WI38 (cell line): ENCODE measurements around the gene PDIK1L.
A peak's percentile ranks its signal among the peaks of the same experiment; 100 is the strongest.

Source experiments
- H3K4me3 ChIP-seq: 2 replicates; pipeline ENCODE4 v1.5.1; 2011; ENCODE audit warnings: low read depth, mild to moderate bottlenecking, control low read depth, low read length
- CTCF ChIP-seq: IDR thresholded peaks from 2 replicates; pipeline ENCODE4 v1.5.1; 2012; ENCODE audit warnings: low read depth, mild to moderate bottlenecking, control low read depth, low read length

The PDIK1L gene

DNA sequence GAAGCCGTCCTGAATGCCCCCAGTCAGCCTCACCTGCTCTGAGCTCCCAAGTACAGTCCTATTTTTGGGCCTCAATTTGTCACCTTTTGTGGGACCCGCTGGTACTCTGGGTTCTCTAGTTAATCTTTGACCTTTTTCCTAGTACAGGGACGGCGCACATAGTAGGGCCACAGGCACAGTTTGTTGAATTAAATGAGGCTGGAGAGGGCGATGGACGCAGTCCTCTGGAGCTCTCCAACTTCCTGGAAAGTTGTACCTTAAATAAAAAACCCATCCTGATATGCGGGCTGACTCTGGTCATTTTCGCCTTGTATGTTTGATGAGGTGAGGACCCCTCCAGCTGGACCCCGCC, 52.0 kb downstream of the PDIK1L start:
- no peak overlapping the region for H3K4me3 ChIP-seq
- TF ChIP-seq CTCF = no peak

DNA sequence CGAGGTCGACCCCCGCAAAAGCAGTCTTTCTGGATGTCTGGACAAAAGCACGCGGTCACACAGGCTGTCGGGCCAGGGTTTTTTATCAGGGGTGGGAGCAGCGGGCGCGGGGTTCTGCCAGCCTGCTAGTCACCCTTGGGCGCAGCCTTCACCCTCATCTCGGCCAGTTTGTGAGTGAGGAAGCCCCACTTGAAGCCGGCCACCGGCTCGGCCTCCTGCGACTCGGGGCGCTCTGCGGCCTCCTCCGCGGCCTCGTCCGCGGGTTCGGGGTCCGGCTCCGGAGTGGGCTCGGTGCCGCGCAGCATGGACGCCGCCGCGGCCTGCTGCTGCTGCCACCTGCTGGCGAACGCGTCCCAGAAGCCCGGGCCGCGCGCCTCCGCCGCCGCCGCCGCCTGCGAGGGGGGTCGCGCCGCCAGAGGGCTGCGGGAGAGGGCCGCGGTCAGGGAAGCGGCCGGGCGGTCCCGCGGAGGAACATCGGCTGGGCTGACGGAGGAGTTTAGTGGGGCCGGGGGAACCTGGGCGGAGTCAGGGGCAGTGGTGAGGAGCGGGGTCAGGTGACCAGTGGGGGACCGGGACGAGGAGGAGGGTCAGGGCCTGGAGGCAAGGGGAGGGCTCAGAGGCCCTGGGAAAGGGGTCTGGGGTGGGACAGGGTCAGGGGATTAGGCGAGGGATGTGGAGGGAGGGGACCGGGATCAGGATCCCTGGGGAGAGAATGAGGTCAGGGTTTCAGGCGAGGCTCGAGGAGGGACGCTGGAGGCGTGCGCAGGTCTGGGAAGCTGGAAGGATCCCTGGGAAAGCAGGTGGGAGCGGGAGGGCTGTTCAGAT, 52.6 kb downstream of the PDIK1L start:
- 0 out of 2 replicates have a peak, but pooled peaks have one; percentile 7 for TF ChIP-seq CTCF
- no peak overlapping the region for H3K4me3 ChIP-seq

- no peak overlapping the region for H3K4me3 ChIP-seq
Observed at GRCh38 chr1:26164861-26165842, 53.5 kb downstream of the PDIK1L start.

GRCh38 chr1:26166719-26167281, 55.2 kb downstream of the PDIK1L start:
- H3K4me3 ChIP-seq = no peak overlapping the region
- TF ChIP-seq CTCF = no peak

More at GRCh38 chr1:26164861-26165842, 53.5 kb downstream of the PDIK1L start:
- TF ChIP-seq CTCF = no peak

DNA sequence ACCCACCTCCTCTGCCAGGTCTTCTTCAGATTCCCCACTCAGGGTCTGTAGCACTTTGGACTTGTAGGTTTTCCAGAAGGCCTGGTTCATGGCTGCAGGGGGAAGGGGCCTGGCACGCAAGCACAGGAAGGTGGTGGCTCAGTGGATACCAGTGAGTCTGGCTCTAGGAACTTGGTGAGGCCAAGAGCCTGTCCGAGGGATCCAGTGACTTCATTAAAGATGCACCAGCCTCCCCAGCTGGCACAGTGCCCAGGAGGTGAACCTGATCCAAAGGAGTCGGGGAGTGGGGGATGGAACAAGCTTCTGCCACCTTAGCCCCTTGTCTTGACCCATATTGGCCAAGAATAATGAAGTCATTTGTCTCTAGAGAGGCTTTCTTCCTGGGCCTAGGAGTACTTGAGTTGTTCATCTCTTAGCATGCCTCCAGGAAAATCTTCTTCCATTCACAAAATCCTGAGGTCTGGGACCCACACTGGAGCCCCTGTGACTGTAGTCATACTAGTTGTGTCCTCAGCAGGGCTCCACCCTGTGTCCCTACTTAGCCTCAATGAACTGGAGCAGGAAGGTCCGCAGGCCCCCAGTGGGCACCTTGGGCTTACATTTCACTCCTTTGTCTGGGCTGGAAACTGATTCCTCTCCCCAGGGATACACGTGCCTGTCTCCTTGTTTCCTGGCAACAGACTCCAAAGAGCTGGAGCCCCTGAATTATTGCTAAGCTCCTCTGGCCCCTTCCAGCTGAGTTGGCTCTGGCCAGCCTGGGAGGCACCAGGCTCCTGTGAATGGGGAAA, 57.0 kb downstream of the PDIK1L start, which contains the start of gene C1orf232:
TSS of gene C1orf232 (minus strand) at position 554 of the 788 bp plus-strand sequence. CDS start at position 90, 464 bp downstream.
- TF ChIP-seq CTCF = no peak
- peak within 1 kb of the TSS; percentile 88 for H3K4me3 ChIP-seq

DNA sequence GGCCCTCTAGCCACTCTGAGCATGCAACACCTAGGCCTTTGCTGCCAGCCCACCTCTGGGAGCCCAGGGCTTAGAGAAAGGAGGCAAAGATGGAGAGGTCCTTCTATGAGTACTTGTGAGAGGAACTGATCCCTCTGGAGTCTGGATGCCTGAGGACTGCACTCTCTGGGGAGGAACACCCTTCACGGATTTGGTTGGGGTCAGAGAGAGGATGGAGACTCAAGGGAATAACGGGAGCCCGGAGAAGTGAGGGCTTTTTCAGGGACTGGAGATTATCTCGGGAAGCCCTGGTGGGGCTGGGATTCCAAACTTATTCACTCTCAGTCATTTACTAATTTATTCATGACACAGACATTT, 57.6 kb downstream of the PDIK1L start:
- H3K4me3 ChIP-seq = no peak overlapping the region
- TF ChIP-seq CTCF = no peak
